ENCODE results near the gene RDH14.

Gene RDH14

DNA sequence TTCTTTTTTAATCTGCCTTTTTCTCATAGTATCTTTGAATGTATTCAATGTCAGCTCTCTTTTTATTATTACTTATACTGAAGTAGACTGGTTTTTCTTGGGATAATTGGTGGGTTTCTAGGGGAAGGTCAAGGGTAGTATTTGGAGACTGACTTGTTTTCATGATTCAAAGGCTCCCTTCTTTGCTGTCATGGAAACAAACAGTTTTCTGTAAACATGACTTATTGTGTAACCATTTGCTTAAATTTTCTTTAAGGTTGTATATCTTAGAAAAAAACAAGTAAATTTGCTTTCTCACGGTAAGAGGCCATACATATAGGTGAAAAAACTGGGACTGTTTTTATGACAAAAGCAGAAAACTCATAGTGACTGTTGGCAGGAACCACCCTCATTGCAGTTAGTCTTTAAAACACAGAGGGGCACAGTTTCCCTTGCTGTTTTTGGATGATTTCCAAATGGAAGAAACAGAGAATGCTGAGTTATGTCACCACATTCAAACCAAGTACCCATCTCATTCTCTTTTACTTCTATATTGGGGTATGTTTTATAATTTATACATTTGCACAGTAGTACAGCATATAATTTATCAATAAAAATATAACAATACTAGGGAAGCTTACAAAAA is 5.8 kb upstream of the RDH14 start:
- DNase-seq (ENCODE audit: low read depth in 3 of 3), result no peak

DNA sequence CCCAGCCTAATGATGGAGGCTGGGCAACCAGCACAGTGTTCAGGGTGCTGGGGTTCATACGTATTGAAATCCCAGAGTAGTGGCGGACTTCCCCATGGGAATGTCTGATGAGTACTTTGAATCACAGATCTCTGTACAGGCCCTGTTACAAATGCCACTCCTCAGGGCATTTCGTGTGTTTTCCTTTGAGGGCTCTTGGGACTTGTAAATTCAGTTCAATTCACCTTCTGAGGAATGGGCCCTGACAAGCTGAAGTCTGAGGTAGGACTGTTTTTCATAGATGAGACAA is 288 bp upstream of the RDH14 start:
- DNase-seq (ENCODE audit: low read depth in 3 of 3), result no peak

DNA sequence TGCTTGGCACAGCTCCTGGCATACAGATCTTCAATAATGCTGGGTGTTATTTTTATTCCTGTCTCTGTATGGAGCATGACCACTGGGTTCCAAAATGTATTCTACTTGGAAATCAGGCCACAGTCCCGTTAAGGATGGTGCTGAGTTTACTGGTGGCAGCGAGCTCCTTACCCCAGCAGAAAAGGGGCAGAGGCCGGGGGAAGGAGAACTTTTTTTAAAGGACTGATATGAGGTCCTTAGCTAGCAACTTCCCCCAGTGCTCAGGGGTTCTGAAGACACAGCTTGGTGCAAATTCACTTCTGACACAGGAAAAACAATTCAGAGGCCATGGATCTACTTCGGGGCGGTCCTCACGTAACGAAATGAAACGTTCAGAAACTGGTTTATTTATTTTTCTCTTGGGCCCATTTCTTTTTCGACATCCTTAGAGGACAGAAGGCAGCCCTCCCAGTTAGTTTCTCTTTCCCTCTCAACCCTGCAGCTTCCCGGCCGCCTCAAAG is 872 bp downstream of the RDH14 start:
- DNase-seq (ENCODE audit: low read depth in 3 of 3), result no peak

DNA sequence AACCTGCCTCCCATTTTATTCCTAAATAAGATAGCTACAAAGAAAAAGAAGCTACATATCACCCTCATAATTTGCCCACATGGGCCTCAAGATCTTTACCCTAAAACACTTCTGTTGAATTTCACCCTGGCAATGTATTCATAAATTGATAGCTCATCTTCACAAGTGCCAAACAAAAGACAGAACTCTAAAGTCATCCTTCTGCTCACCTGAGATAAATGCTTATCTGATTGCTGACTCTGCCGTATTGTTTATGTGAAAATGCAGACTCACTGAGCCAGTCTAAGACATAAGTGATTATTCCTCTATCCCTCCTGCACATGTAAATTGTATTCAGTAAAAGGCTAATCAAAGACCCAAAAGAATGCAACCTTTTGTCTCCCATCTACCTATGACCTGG is 2.0 kb downstream of the RDH14 start:
- DNase-seq (ENCODE audit: low read depth in 3 of 3), result no peak

DNA sequence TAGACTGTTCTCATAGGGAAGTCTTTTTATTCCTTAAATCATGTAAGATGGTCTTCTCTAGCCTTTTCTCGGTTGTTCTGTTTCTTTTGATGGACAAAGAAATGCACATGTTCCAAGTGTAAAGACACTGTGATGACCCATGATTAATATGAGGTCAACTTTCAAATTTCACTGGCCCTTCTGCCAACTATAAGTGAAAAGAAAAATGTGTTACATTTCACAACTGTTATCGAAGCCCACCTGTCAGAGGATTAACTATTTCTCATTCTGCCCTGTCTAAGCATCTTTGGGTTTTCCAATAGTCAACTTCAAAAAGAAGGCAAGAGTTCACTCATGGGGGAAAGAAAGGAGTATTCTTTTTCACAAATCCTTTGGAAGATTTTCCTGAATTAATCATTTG is 3.3 kb downstream of the RDH14 start:
- DNase-seq (ENCODE audit: low read depth in 3 of 3), result no peak

DNA sequence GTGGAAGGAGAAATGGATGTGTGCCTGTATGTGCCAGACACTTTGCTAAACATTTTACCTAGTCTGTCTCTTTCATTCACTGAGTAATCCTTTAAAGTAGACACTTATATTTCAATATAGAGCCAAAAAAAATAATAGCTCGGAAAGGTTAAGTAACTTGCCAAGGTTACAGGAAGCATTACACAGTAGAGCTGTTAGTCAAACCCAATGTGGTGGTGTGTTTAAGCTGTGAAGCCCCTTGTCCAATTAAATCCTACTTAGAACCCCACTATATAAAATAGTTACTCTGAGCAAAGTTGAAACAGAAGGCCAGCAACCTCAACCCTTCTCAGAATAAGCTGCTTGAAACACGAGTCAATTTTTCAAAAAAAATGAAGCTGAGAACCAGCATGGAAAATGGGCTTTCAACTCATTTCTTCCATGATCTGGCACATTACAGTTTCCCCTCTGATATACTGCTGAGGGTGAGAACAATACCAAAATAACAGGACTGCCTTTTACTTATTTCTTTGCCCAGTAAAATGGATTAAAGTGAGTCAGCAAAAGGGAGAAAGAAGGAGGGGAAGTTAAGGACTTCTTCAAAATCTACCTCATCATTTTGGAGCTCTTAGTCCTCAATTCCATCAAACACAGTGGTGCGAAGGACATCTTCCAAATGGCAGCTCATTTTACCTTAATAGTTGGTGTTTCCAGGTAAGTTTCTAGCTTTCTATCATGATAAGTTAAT is 7.9 kb downstream of the RDH14 start:
- DNase-seq (ENCODE audit: low read depth in 3 of 3), result no peak

DNA sequence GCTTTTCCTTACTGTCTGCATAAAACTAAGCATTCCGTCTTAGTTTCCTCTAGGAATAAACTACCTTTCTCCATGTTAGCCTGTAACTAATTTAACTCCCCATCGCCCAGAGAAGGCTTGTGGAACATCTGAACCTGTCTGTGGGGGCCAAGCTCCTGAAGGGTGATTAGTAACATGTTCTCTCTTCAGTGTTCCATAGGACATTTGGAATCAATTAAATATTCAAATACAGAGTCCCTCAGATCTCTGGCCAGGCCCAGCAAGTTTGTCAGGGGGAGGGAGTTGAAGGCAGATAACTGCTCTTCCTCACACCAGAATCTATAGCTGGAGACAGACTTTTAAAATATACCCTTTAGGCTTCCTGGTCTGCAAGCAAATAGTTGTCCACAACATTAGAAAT is 8.8 kb downstream of the RDH14 start:
- DNase-seq (ENCODE audit: low read depth in 3 of 3), result no peak

DNA sequence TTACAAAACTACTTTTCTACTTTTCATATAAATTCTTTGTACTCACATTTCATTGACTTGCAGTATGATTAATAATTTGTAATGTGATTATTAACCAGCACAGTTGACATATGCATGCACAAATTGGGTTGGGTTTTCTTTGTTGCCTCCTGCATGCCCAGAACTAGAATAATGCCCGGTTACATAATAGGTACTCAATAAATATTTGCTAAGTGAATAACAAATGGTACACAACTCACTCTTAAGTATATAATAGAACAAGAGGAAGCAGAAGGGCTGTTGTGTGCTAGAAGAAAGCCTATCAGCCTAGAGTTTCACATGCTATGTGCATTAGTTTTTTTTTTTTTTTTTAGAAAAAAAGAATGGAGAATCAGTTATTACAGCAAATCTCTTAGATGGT is 9.3 kb downstream of the RDH14 start:
- DNase-seq (ENCODE audit: low read depth in 3 of 3), result no peak

DNA sequence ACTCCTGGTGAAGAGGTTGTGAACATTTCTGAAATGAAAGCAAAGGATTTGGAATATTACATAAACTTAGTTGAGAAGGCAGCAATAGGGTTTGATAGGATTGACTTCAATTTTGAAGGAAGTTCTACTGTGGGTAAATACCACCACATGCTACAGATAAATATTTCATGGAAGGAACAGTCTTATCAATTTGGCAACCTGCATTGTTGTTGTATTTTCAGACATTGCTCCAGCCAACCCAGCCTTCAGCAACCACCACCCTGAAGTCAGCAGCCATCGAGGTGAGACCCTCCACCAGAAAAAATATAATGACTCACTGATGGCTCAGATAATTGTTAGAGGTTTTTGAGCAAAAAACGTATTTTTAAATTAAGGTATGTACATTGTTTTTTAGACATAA is 10.0 kb downstream of the RDH14 start:
- DNase-seq (ENCODE audit: low read depth in 3 of 3), result no peak

DNA sequence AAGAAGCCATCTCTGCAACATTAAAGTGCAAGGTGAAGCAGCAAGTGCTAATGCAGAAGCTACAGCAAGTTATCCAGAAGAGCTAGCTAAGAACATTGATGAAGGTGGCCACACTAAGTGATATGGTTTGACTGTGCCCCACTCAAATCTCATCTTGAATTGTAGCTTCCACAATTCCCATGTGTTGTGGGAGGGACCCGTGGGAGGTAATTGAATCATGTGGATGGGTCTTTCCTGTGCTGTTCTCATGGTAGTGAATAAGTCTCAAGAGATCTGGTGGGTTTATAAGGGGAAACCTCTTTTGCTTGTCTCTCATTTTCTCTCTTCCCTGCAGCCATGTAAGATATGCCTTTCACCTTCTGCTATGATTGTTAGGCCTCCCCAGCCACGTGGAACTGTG is 11.4 kb downstream of the RDH14 start:
- DNase-seq (ENCODE audit: low read depth in 3 of 3), result no peak

DNA sequence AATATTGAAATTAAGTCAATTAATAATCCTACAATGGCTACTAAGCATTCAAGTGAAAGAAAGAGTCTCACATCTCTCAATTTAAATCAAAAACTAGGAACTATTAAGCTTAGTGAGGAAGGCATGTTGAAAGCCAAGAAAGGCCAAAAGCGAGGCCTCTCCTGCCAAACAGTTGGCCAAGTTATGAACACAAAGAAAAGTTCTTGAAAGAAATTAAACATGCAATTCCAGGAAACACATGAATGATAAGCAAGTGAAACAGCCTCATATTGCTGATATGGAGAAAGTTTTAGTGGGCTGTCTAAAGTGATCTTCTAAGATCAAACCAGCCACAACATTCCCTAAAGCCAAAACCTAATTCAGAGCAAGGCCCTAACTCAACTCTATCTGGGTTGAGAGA is 11.8 kb downstream of the RDH14 start:
- no peak for DNase-seq (ENCODE audit: low read depth in 3 of 3)

DNA sequence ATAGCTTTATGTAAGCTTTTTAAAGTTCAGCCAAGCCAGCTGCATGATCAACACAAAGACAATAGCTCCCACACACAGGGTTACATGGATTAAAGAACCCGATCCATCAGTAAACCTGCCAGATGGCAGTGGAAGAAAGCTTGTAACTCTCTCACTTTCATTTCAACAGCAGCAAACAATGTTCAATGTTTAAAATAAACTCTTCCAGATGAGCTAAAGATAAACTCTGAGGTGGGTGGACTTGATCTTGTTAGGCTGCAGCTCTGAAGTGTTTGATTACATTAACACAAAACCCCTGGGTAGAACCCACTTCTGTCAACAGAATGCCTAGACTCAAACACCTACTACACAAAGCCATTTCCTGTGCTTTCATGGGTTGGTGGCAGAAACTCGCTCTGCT is 13.9 kb downstream of the RDH14 start:
- no peak for DNase-seq (ENCODE audit: low read depth in 3 of 3)

DNA sequence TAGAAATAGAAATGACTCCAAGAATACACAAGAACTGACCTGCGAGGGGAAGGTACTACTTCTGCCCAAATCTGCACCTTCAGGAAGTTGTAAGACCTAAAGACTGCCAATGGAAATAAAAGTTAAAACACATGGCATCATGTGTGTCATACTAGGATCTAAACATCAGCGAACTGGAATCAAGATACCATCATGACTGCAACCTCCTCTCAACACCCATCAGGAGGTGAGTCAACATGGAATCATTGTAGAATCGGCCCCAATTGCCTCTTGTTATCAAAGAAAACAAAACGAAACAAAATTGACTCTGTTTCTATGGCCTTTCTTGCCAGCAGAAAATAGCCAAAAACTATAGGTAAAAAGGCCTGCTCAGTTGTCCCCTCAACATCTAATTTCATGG is 15.1 kb downstream of the RDH14 start:
- DNase-seq (ENCODE audit: low read depth in 3 of 3), result no peak

DNA sequence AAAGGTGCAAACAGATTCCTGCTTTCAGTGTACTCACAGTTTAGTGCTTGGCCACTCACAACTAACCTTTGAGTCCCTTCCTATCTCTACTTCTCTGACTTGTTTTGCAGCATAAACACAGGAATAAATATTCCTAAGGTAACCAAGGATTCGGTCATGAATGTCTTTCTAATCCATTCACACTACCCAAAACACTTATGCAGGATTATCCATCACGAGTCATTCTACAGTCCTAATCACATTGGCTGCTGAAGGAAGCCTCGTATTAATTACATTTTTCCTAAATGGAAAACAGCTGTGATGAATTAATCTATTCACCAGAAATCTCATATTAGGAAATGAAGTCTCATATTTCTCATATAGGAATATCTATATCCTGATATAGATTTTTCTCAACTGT is 16.3 kb downstream of the RDH14 start:
- DNase-seq (ENCODE audit: low read depth in 3 of 3), result no peak

DNA sequence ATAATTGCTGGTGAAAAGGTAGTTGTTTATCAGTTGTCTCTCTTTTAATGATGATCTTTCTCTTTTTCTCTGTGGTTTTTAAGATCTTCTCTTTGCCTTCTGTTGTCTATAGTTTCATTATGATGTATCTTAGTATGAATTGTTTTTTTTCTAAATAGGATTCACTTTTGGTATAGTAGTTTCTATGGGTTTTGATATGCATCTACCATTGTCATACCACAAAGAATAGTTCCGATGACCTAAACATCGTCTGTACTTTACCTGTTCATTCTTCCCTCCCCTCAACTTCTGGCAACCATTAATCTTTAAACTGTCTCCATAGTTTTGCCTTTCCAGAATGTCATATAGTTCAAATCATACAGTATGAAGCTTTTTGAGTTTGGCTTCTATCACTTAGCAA is 19.6 kb downstream of the RDH14 start:
- DNase-seq (ENCODE audit: low read depth in 3 of 3), result no peak

DNA sequence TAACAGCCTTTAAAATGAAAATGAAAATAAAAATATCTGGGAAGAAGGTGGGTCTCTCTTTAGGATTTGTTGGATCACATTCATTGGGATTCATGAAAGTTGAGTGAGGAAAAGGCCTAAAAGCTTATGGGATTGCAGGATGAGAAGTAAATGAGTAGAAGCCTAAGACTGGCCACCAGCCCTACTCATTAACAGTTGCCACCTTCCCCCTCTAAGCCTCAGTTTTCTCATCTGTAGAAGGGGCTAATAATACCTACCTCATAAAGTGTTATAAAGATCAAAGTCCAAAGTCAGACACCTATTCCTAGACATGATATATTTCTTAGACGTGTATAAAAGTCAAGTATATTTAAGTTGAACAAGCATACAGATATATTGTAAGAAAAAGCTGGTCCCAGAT is 23.8 kb downstream of the RDH14 start:
- DNase-seq (ENCODE audit: low read depth in 3 of 3), result no peak

DNA sequence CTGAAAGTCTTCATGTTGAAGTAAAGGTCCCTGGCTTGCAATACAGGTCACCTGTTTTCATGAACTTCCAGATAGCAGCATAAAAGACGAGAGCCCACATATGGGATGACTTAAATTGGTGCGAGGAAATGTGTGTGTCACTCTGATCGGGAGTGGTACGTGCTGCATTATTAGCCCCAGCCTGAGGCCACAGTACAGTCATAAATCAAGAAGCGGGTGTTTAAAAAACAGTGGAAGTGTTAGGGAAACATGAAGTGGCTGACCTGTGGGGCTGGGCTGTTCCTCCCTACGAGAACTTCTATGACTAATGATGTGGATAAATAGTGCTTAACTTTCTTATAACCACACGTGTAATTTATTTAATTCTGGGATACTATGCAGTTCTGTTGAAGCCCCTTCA is 24.4 kb downstream of the RDH14 start:
- no peak for DNase-seq (ENCODE audit: low read depth in 3 of 3)

DNA sequence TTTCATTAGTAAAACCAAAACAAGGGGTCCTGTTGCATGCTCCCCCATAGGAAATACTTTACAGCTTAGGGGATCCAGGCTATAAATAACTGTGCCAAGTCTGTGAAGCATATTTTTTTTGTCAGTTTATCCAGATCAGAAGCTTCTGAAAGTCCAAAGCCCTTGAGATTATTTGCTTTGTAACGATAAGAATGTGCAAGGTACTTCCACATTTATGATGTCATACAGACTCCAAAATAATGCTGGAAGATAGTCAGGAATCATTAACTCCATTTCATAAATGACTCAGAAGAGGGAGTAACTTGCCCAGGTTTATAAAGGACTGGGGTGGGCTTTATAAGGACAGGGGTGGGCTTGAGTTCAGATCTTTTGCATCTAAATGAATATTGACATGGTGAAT is 29.3 kb downstream of the RDH14 start:
- DNase-seq (ENCODE audit: low read depth in 3 of 3), result no peak

DNA sequence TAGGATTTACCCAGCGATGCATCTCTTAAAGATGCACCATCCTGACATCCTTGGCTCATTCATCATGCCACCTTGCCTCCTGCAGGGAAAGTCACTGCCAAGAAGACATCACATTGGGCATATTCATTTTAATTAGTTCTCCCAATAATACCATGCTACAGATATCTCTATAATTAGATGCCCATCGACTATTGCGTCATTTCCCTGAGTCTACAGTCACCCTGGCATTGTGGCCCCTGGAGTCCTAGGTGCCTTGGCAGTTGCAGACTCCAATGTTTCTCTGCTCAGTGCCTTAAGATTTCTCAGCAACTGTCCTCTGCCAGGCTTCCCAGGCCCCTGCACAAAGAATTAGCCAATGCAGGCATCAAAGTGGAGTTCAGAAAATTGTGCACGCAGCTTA is 32.6 kb downstream of the RDH14 start:
- no peak for DNase-seq (ENCODE audit: low read depth in 3 of 3)

DNA sequence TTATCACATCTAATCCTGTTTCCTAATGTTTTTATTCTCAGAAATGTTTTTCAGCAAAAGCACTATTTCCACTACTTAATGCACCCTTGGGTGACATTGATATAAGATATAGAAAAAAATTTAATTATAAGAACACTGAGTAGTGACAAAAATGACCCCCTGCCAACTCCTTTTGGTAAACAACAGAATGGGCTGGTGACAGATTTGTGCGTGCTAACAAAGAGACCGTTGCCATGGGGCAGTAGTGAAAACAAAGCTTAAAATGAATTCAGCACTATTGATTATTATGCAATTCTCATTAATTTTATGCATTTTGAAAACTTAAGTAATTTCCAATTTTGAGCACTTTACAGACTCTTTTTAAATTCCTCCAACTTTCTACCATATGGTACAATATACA is 33.1 kb downstream of the RDH14 start:
- DNase-seq (ENCODE audit: low read depth in 3 of 3), result no peak

DNA sequence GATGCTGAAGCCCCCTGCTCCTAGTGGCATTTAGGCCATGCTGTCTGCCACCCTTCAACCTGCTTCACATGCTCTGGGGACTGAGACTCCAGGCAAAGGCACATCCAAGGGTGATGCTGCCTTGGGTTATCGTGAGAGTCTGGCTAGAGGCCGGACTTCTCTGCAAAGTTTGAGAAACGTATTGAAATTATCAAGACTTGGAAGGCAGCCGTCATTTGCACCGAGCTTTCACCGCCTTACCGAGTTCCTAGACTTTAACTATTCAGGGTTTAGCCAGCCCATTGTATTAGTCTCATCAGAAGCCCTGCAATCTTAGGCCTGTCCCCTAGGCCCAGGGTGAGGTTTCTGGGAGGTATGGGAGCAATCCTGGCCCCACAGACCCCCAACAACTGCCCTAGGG is 34.0 kb downstream of the RDH14 start:
- no peak for DNase-seq (ENCODE audit: low read depth in 3 of 3)

DNA sequence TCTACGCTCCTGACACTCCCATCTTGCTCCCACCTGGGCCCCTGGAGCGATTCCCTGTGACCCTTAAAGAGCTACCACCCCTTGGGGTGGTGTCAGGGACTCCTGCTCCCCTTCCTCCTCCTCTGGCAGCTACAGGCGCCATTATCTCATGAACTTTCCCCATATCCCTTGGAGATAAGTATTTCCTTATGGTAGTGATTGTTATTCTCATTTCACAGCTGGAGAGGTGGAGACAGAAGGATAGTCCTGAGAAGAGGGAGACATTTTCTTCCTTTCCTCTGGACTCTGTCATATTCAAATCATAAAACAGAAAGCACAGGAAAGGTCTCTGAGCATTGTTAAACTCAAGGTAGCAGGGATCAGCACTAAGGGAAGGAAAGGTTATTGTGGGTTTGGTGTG is 34.6 kb downstream of the RDH14 start:
- no peak for DNase-seq (ENCODE audit: low read depth in 3 of 3)

DNA sequence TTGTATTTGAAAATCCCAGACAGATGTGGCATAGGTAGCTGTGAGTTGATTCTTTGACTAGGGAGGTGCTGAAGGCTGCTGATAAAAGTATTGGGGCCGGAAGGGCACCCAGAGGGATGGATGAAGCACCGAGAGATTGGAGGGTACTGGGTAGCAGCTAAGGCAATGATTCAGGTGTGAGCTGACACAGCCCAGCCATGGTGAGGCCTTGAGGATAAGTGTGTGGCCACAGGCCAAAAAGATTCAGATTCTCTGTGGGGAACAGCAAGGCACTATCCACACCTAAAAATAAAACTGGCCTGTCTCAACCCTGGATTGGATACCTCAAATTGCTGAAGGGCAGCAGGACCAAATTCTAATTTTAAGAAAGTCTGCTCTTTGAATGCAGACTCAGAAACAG is 35.2 kb downstream of the RDH14 start:
- no peak for DNase-seq (ENCODE audit: low read depth in 3 of 3)

DNA sequence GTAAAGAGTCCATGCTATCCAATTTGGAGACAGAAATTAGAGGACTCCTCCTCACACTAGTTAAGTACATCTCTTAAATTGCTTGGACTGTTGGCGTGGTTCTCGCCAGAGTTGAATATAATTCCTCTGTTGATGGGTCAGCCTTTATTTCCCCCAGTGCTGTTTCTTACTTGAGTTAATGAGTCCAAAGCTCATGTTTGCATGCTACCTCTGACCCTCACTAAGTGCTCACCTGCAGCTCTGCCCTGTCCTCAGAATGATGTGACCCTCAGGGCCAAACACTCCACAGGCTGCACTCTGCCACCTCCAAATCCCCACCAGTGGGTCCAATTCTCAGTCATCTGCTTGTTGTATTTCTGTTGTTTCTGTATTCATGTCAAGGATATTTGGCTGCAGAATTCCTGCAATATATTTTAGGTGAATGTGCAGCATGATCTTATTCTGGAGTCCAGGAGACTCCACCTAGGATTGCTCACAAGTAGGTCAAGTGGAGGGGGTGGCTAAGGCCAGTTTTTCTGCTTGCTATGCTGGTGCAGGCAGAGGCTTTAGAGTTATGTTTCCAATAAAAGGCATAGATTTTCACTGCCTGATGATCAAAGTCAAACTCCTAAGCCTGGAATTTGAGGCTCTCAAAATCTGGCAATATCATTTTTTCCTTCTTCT is 37.8 kb downstream of the RDH14 start:
- DNase-seq (ENCODE audit: low read depth in 3 of 3), result no peak

Data from stimulated activated CD4-positive, alpha-beta T cell treated with anti-CD3 and anti-CD28 coated beads, TNF-alpha, amount 100 ng/mL, for 4 hours (primary cell).